Neural progenitor cell (in vitro differentiated cells): Measurements from ENCODE around the gene SUPT3H.

Experiments used
- EZH2 ChIP-seq: fragments of 200-600 bp; sonication (generic); IDR thresholded peaks from 2 replicates; pipeline ENCODE4 v1.6.1; 2017; ENCODE audit warnings: antibody characterized with exemption, mild to moderate bottlenecking, moderate library complexity
- EZH2phosphoT487 ChIP-seq: fragments of 200-600 bp; sonication (generic); IDR thresholded peaks from 2 replicates; pipeline ENCODE4 v1.6.1; 2017; ENCODE audit warnings: antibody characterized with exemption
- TF ChIP-seq, protein P1 (sequence below): fragments of 200-600 bp; sonication (generic); IDR thresholded peaks from 2 replicates; pipeline ENCODE4 v1.5.1; 2017; ENCODE audit warnings: antibody characterized with exemption, mild to moderate bottlenecking

GRCh38 chr6:44804016-44804415 lies 573.7 kb downstream of the SUPT3H start:
- TF ChIP-seq, protein P1, sequence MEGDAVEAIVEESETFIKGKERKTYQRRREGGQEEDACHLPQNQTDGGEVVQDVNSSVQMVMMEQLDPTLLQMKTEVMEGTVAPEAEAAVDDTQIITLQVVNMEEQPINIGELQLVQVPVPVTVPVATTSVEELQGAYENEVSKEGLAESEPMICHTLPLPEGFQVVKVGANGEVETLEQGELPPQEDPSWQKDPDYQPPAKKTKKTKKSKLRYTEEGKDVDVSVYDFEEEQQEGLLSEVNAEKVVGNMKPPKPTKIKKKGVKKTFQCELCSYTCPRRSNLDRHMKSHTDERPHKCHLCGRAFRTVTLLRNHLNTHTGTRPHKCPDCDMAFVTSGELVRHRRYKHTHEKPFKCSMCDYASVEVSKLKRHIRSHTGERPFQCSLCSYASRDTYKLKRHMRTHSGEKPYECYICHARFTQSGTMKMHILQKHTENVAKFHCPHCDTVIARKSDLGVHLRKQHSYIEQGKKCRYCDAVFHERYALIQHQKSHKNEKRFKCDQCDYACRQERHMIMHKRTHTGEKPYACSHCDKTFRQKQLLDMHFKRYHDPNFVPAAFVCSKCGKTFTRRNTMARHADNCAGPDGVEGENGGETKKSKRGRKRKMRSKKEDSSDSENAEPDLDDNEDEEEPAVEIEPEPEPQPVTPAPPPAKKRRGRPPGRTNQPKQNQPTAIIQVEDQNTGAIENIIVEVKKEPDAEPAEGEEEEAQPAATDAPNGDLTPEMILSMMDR = no peak
- TF ChIP-seq EZH2phosphoT487 (no peak), EZH2 (no peak)
